Eye (tissue), 1 donor: ENCODE data around the gene MORN4.
"Not testable (repeated sequence)": the region's sequence is repeated elsewhere in the genome, so short reads cannot be mapped to it uniquely, and the experiment has no call there.

Experiments
- DNase-seq: peaks from one replicate; pipeline ENCODE4 v3.0.0-alpha.2; 2015

MORN4 gene

DNA sequence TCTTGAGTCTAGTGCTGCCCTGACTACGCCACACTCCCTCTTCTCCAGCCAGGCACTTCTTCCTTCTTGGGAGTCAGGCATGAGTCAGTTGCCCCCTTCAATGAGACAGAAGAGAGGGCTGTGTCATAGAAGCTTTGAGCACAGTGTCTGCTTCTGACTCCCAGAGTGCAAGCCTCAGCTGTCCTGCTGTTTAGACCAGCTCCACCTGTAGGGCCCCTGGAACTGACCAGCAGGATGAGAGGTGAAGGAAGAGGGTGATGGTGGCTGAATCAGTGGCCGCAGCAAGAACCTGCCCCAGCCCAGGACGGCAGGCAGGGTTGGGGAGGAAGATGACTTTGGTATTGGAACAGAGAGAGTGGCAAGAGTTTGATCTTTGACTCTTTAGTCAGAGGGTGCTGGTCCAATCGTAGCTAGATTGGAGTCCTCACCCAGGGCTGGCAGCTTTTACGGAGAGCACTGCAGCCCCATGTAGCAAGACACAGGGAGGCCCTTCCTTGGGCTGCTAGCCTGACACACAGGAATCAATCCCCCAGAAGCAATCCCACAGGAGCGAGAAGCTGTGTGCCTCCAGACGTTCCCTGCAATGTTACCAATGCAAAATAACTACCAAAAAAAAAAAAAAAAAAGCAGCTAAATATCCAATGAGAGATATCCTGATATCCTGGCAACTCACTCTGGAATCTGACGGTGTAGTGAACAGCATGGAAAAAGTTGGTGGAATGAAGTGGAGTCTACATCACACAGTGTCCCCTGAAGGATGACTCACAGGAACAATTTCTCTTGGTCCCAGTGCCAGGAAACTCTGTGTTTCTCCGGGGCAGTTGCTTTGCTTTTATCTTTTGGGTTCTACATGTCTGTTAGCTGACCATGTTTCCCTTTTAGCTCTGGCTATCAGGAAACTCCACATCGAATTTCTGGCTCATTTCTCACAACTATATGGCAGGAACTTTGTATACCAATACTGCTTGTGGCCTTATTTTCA lies 36.9 kb downstream of the MORN4 start:
- DNase-seq: no peak

DNA sequence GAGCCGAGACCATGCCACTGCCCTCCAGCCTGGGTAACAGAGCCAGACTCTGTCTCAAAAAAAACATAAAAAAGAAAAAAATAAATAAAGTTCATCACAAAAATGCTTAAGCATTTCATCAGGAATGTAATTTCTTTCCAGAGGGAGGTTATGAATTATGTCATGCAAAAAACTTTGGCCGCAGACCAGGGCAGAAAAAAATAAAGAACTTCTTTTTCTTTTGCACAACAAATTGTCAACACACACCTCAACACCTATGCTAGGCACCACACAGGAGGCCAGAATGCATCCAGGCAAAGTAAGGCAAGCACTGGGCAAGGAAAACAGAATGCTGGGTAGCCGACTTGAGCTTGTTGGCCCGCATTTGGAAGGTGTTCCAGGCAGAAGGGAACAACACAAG lies 39.9 kb downstream of the MORN4 start:
- no peak for DNase-seq

DNA sequence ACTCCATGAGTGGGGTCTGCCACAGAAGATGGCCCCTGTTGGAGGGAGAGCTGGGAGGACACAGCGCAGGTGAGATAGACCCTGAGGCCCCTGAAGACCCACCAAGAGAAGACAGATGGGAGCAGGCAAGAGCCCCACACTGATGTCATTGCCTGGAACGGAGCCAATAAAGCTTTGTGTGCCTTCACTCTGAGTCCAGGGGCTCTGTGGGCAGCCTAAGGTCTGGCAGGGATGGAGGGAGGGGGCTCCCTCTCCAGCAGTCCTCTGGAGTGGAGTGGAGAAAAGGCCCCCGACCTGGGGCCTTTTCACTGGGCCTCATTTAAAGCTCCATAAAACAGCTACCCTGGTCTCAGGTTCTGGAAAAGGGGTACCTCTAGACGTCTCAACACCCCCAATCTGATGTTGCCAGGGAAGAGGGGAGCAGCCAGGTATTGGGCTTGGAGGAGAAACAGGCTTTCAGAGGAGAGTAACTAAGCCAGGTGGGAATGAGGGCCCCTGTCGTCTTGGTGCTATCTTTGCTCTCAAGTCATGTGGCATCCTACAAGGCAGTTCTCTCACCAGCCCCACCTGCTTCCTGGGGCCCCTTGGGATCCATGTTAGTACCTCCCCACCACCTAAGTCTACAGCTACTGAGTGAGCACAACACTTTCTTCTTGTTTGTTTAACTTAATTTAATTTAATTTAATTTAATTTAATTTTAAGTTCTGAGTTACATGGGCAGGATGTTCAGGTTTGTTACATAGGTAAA lies 42.4 kb downstream of the MORN4 start:
- no peak for DNase-seq

GRCh38 chr10:97590082-97590747 lies 43.1 kb downstream of the MORN4 start:
- no peak for DNase-seq

GRCh38 chr10:97589479-97589878 lies 43.8 kb downstream of the MORN4 start, which contains the start of gene C10orf62:
TSS of gene C10orf62 (plus strand) at chr10:97589721. CDS start at chr10:97589898, 177 bp downstream.
- no peak for DNase-seq

GRCh38 chr10:97587183-97587582 lies 46.1 kb downstream of the MORN4 start:
- DNase-seq: no peak

- DNase-seq: no peak
These were observed 47.9 kb downstream of the MORN4 start for GRCh38 chr10:97585439-97585811.

GRCh38 chr10:97584798-97585438 lies 48.4 kb downstream of the MORN4 start:
- no peak for DNase-seq

- DNase-seq: peak; percentile 67
These were observed 49.1 kb downstream of the MORN4 start, which contains the start of gene HOGA1 for GRCh38 chr10:97584060-97584797. TSS of gene HOGA1 (plus strand) at chr10:97584389. CDS start at chr10:97584704, 315 bp downstream.

- DNase-seq: no peak
These were observed 49.8 kb downstream of the MORN4 start for GRCh38 chr10:97583476-97583875.

GRCh38 chr10:97582169-97582568 lies 51.1 kb downstream of the MORN4 start:
- no peak for DNase-seq

- DNase-seq: no peak
These were observed 52.6 kb downstream of the MORN4 start for GRCh38 chr10:97580421-97581367.

DNA sequence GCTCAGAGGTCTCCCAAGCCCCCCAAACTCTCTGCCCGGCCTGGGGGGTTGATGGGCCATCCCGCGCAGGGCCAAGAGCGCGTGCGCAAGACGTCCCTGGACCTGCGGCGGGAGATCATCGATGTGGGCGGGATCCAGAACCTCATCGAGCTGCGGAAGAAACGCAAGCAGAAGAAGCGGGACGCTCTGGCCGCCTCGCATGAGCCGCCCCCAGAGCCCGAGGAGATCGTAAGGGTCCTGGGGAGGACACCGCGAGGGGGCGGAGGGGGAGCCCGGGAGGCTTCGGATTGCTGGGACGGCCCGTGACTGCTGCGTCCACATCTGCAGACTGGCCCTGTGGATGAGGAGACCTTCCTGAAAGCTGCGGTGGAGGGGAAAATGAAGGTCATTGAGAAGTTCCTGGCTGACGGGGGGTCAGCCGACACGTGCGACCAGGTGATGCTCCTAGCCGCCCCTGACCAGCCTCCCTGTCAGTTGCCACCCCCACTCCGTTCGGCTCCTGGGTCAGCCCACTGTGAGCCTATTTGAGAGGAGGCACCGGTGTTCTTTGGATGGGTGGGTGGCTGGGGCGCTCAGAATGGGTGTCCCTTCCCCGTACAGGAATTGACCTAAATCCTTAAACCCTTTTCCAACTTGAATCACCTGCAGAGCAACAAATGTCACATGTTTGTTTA lies 55.0 kb downstream of the MORN4 start:
- DNase-seq: no peak

DNA sequence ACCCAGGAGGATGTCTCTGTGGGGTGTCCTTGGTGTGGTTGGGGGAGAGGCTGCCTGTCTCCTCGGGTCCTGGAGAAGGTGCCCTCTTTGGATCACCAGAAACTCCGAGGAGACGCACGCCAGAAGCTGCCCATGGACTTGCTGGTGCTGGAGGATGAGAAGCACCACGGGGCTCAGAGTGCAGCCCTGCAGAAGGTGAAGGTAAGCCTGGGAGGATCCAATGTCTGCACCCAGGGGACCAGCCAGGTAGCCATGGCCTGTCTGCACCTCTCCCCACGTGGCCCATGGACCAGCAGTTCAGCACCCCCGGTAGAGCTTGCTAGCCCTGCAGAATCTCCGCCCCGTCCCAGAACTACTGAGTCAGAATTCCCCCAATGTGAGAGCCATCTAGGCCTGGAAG lies 55.6 kb downstream of the MORN4 start:
- no peak for DNase-seq

DNA sequence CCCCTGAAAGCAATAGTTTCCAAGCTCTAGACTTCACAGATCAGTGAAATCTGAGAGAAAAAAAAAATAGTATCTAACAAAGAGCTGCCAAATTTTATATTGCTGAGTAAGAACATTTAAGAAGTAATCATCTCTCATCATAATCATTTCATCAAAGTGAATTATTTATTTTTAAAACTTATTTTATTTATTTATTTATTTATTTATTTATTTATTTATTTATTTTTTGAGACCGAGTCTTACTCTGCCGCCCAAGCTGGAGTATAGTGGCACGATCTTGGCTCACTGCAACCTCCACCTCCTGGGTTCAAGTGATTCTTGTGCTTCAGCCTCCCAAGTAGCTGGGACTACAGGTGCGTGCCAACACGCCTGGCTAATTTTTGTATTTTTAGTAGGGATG lies 56.8 kb downstream of the MORN4 start:
- not testable (repeated sequence) for DNase-seq

- DNase-seq: no peak
These were observed 58.1 kb downstream of the MORN4 start for GRCh38 chr10:97575127-97575668.

- peak; percentile 36 for DNase-seq
These were observed 58.8 kb downstream of the MORN4 start for GRCh38 chr10:97574374-97575126.

- no peak for DNase-seq
These were observed 59.6 kb downstream of the MORN4 start for GRCh38 chr10:97573672-97574071.

DNA sequence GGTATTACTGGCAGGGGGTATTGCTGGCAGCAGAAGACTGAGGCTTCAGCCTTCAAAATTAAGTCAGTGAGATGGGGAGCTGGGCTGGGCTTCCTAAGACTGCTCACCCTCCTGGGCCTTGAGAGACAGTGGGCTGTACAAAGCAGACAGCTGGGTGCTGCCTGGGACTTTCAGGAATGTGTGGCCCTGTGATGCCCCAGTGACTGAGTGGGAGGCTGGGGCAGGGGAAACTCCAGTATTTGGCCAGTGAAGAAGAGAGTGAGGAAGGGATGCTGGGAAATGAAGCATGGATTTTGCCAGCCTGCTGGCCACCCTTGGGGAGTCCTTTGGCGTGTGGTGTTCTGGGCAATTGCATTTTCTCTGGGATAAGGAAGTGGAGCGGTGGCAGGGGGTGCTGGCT lies 60.3 kb downstream of the MORN4 start:
- DNase-seq: no peak
